Kidney (tissue), 14 donors: ENCODE results near the gene HERPUD2. TPM values are rescaled to one million over a fixed set of nuclear protein-coding genes. Genes with fewer than 3 reads are reported as not detected.
A peak's percentile ranks its signal among the peaks of the same experiment; 100 is the strongest.
"Not testable (repeated sequence)": the region's sequence is repeated elsewhere in the genome, so short reads cannot be mapped to it uniquely, and the experiment has no call there.

ENCODE experiments used
- DNase-seq, 5 donors: peaks; one replicate each; pipeline ENCODE4 v3.0.0-alpha.2; 2013 to 2020
- FAIRE-seq: peaks from 2 replicates; lab custom pipeline; 2012; peaks lifted over from hg19 to GRCh38; lab: Jason Lieb, UNC
- H3K27ac ChIP-seq, 2 donors: one replicate each; pipeline ENCODE4 v1.7.0; 2013; ENCODE audit warnings: low read depth in 2 of 2, low read length in 2 of 2, inconsistent platforms in 1 of 2
- H3K27me3 ChIP-seq: one replicate; pipeline ENCODE4 v1.7.1; 2013; ENCODE audit warnings: low read length, inconsistent platforms; ENCODE audit not compliant: control insufficient read depth, insufficient read depth
- H3K36me3 ChIP-seq, 3 donors: one replicate each; pipeline versions ENCODE4 v1.7.0 to v1.7.1; 2013; ENCODE audit warnings: low read length in 3 of 3, control low read depth in 1 of 3, inconsistent platforms in 1 of 3; ENCODE audit not compliant: insufficient read depth in 3 of 3, control insufficient read depth in 2 of 3
- H3K4me1 ChIP-seq, 3 donors: one replicate each; pipeline versions ENCODE4 v1.7.0 to v1.7.1; 2013; ENCODE audit warnings: low read length in 3 of 3, inconsistent platforms in 1 of 3, low read depth in 1 of 3; ENCODE audit not compliant: control insufficient read depth in 2 of 3, insufficient read depth in 2 of 3
- H3K4me3 ChIP-seq, 3 donors: one replicate each; pipeline versions ENCODE4 v1.7.0 to v1.8.1; 2013; ENCODE audit warnings: low read length in 3 of 3, control low read depth in 1 of 3, inconsistent platforms in 1 of 3
- H3K9ac ChIP-seq, 3 donors: one replicate each; pipeline versions ENCODE4 v1.7.0 to v1.7.1; 2013; ENCODE audit warnings: low read length in 3 of 3, control low read depth in 1 of 3, inconsistent platforms in 1 of 3
- H3K9me3 ChIP-seq, 3 donors: one replicate each; pipeline versions ENCODE4 v1.7.0 to v1.7.1; 2013; ENCODE audit warnings: low read length in 3 of 3, control low read depth in 1 of 3, inconsistent platforms in 1 of 3; ENCODE audit not compliant: control insufficient read depth in 2 of 3, insufficient read depth in 1 of 3
- intact Hi-C: fragments of 100-400 bp; cut with DNase I; formaldehyde crosslinking; loops from one replicate; pipeline ENCODE4 v1.11.1; 2022
- polyA plus RNA-seq: library from polyadenylated mRNA; stranded (reverse); fragments of 350-450 nt; fragmentation: Illumina TruSeq; extraction: RNeasy Lipid Tissue Mini Kit (QIAGEN cat#74804); gene quantifications from one replicate; pipeline ENCODE4 v1.2.3, GENCODE V29; 2014; ENCODE audit warnings: low read depth, low replicate concordance; ENCODE audit not compliant: insufficient read depth
- total RNA-seq: library from RNA; stranded (reverse); fragmentation: NEBNext Ultra II Directional; extraction: Animal tissue kit (Norgen Biotek cat#: 25700); gene quantifications from one replicate; pipeline ENCODE4 v1.2.1, GENCODE V29; 2021
- TF ChIP-seq, protein P1 (sequence below): IDR thresholded peaks from 3 replicates; pipeline ENCODE4 v1.5.1; 2012; ENCODE audit warnings: mild to moderate bottlenecking, moderate library complexity, borderline replicate concordance; ENCODE audit not compliant: insufficient read depth; ENCODE audit errors: extremely low read depth
- donor health status: control.
- donor health status: control.
- donor health status: control.
- donor health status: control.
- donor health status: control.
- donor health status: DM: yes; HTN: yes; CAD: no.
- donor health status: Normal renal cell carcinoma (clear cell type).

Gene HERPUD2
- total and polyA plus RNA-seq, 2 donors from 2014 or later, result 10.0 to 28.9 TPM

GRCh38 chr7:35658606-35659201 is 36.2 kb downstream of the HERPUD2 start:
- no peak overlapping the region for H3K4me3 ChIP-seq
- H3K36me3 ChIP-seq, result no peaks in the 10 kb centered on the region
- no peaks in the 10 kb centered on the region for H3K27me3 ChIP-seq
- TF ChIP-seq, protein P1, sequence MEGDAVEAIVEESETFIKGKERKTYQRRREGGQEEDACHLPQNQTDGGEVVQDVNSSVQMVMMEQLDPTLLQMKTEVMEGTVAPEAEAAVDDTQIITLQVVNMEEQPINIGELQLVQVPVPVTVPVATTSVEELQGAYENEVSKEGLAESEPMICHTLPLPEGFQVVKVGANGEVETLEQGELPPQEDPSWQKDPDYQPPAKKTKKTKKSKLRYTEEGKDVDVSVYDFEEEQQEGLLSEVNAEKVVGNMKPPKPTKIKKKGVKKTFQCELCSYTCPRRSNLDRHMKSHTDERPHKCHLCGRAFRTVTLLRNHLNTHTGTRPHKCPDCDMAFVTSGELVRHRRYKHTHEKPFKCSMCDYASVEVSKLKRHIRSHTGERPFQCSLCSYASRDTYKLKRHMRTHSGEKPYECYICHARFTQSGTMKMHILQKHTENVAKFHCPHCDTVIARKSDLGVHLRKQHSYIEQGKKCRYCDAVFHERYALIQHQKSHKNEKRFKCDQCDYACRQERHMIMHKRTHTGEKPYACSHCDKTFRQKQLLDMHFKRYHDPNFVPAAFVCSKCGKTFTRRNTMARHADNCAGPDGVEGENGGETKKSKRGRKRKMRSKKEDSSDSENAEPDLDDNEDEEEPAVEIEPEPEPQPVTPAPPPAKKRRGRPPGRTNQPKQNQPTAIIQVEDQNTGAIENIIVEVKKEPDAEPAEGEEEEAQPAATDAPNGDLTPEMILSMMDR, result no peak
- peaks cover 0 to 8% (median 0%) of the 10 kb centered on the region in 3 donors for H3K4me1 ChIP-seq
- intact Hi-C loops, result no loop called here
- no peak overlapping the region for H3K27ac ChIP-seq
- DNase-seq (peak in 2 of 5 donors; percentile 22 to 34), FAIRE-seq (peak; percentile 51)
- no peaks in the 10 kb centered on the region for H3K9me3 ChIP-seq
- no peak overlapping the region for H3K9ac ChIP-seq

GRCh38 chr7:35657125-35657524 is 37.8 kb downstream of the HERPUD2 start:
- Histone ChIP-seq H3K27ac (no peak overlapping the region), H3K4me3 (no peak overlapping the region), H3K36me3 (peaks cover 0 to 2% (median 0%) of the 10 kb centered on the region in 3 donors), H3K9ac (no peak overlapping the region), H3K9me3 (no peaks in the 10 kb centered on the region), H3K4me1 (peaks cover 0 to 8% (median 0%) of the 10 kb centered on the region in 3 donors), H3K27me3 (no peaks in the 10 kb centered on the region)
- TF ChIP-seq, protein P1, result no peak
- no peak for DNase-seq
- FAIRE-seq, result no peak
- intact Hi-C loops, result no loop called here

DNA sequence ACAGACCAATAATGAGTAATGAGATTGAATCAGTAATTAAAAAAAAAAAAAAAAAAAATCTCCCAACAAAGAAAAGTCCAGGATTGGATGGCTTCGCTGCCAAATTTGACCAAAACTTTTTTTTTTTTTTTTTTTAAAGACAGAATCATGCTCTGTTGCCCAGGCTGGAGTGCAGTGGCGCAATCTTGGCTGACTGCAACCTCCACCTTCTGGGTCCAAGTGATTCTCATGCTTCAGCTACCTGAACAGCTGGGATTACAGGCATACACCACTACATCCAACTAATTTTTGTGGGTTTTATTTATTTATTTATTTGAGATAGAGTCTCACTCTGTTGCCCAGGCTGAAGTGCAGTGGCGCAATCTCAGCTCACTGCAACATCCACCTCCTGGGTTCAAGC is 40.4 kb downstream of the HERPUD2 start:
- H3K9me3 ChIP-seq, DNase-seq, FAIRE-seq, H3K27me3 ChIP-seq, H3K9ac ChIP-seq, H3K36me3 ChIP-seq, intact Hi-C loops, H3K4me3 ChIP-seq, H3K4me1 ChIP-seq, H3K27ac ChIP-seq: not testable (repeated sequence)

DNA sequence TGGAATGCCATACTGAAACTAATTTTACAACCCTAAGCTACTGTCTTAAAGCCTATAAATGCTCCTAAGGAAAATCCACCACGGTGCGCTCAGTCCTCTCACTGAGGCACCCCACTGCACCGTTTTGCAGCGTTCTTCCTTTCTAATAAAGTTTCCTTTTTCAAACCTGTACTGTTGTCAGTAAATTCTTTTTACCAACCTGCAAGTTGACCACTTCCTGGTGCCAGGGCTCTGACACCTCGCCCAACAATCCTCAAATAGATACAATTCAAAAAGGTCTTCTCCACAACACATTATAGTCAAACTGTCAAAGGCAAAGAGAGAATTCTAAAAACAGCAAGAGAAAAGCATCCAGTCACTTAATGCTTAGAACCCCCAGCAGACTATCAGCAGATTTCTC is 42.8 kb downstream of the HERPUD2 start:
- intact Hi-C loops, result no loop called here

More for the DNA sequence above, 42.8 kb downstream of the HERPUD2 start:
- Histone ChIP-seq H3K27ac (no peak overlapping the region), H3K4me1 (peaks cover under 1 to 12% (median 11%) of the 10 kb centered on the region in 3 donors), H3K4me3 (no peak overlapping the region), H3K9ac (no peak overlapping the region), H3K36me3 (peaks cover 0 to 4% (median 0%) of the 10 kb centered on the region in 3 donors), H3K9me3 (no peaks in the 10 kb centered on the region), H3K27me3 (no peaks in the 10 kb centered on the region)
- DNase-seq (no peak), FAIRE-seq (no peak)
- TF ChIP-seq, protein P1, result no peak
